GM21576 (cell line): Measurements from ENCODE around the gene CPT1A.
"Not testable (repeated sequence)": the region's sequence is repeated elsewhere in the genome, so short reads cannot be mapped to it uniquely, and the experiment has no call there.

Experiments used
- ATAC-seq: cut with Tn5 transposase; IDR thresholded peaks from one replicate; pipeline ENCODE4 v1.9.1; 2021; ENCODE audit warnings: mild to moderate bottlenecking, moderate library complexity; ENCODE audit not compliant: unreplicated experiment

The CPT1A gene

DNA sequence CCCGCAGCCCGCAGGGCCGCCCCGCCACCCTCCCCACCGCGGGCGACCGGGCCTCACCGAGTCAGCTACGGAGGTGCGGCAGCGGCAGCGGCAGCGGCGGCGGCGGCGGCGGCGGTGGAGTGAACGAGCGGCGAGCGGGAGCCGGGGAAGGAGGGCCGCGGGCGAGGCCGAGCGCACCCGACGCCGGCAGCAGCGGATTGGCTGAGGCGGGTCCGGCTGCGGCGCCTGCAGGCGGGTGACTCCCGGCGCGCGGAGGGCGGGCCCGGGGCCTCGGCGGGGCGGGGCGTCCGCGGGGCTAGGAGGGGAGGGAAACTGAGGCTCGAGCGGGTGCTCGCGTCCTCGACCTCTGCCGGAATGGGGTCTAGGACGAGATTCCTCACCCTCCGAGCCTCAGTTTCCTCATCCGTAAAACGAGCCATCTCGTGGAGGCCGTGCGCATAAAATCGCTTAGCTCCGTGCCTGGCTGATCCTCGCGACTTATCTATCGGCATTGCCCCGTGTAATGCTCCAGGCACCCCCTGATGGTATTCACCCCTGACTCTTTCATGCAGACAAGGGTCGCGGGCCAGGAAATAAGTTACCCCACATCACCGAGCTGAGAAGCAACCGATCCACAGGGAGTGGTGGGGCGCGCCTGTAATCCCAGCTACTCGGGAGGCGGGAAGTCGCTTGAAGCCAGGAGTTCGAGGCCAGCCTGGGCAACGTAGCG is at the start of gene CPT1A:
Gene CPT1A (minus strand): TSS at position 199 of the 709 bp plus-strand sequence. CDS start 26,442 bp downstream, outside the sequence.
- ATAC-seq: no peak

DNA sequence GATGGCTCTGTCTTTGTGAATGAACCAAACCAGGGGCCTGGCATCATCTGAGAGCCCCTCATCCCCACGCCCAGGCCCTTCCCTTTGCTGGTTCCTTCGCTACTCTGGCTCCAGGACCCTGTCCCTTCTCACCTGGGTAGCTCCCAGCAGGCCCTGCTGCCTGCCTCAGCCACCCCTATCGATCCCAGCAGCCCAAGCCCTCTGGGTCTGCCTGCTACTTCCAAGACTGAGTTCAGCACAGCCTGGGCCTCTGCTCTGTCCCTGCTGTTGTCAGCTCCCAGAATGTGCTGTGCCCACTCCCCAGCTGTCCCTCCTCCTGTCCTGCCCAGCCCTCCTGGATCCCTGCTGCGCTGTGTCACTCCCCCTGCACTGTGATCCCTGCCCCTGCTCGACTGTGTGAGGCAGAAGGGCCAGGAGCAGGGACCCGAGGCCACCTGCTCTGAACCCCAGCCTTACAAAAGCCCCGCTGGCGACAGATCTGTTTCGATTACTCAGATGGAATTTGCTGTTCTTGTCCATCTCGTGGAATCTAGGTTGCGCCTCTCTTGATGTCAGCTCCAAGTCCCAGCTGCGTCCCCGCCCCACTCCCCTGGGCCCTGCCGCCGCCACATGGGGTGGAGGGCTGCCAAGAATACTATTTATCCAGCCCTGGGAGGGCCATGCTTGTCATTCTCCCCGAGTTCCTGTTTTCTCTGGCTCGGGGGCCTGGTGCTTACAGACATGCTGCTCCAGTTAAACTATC is 48.9 kb upstream of the CPT1A start:
- ATAC-seq: no peak

DNA sequence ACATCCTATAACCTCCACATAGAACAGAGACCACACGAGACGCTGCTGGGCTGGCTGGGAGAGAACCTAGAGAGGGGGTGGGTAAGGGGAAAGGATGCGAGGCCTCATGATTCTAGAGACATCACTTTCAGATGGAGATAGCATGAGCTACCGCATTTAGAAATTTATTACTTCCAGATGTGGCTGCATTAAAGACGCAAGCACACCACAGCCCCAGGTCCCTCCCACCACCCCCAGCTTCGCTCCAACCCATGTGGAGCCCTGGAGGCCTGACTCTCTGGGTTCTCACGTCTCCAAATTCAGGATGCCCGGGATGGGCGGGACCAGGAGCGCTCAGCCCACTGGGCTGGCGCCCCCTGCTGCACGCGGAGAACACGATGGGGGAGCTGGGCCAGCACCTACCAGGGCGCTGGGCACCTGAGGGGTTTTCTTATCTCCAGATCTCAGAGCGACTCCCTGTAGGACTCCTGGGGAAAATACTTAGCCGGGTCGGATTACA is 48.3 kb upstream of the CPT1A start:
- no peak for ATAC-seq

DNA sequence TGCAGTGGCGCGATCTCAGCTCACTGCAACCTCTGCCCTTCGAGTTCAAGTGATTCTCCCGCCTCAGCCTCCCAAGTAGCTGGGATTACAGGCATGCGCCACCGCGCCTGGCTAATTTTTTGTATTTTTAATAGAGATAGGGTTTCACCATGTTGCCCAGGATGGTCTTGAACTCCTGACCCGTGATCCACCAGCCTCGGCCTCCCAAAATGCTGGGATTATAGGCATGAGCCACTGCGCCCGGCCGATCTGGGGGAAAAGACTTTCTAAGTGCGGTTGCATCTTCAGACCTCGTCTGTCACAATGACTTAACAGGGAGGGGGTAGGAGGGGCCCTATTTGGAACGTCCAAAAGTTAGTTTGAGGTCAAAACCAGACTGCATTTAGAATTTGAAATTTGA is 43.1 kb upstream of the CPT1A start:
- ATAC-seq: not testable (repeated sequence)

DNA sequence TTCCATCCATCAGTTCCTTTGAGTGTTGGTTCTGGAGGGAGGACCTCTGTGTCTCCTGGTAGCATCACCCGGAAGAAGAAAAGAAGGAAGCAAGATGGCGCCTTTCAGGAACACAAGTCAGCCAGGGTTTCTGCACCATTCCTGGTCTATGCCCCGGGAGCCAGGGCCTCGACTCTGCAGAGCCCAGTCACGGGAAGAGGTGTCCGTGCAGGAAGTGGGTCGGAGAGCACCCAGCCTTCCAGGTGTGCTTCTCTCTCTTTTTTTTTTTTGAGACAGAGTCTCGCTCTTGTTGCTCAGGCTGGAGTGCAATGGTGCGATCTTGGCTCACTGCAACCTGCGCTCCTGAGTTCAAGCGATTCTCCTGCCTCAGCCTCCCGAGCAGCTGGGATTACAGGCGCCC is 40.7 kb upstream of the CPT1A start:
- ATAC-seq: no peak

DNA sequence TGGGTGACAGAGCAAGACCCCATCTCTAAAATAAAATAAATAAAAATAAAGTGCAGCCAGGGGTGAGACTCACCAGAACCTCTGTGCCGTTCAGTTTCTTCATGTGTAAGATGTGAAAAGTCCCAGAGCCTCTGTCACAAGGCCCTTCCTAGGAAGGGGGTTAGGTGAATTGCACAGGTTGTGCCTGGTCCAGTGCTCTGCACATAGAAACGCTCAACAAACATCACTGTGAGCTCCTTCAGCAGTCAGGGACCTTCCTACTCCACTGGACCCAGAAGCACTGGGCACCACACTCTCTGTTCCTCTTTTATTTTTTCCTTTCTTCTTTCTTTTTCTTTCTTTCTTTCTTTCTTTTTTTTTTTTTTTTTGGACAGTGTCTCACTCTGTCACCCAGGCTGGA is 39.6 kb upstream of the CPT1A start:
- no peak for ATAC-seq

DNA sequence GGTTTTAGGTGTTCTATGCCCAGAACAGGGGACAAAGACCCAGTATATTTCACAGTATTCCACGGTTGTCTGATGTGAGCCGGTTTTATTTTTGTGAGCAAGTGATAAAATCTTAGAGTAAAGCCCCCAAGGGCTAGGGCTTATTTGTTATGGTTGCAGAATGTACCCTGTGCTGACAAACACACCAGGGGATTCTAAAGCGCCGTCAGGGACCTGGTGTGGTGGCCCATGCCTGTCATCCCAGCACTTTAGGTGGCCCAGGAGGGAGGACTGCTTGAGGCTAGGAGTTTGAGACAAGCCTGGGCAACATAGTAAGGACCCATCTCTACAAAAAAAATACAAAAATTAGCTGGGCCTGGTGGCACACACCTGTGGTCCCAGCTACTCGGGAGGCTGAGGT is 39.1 kb upstream of the CPT1A start:
- ATAC-seq: no peak

DNA sequence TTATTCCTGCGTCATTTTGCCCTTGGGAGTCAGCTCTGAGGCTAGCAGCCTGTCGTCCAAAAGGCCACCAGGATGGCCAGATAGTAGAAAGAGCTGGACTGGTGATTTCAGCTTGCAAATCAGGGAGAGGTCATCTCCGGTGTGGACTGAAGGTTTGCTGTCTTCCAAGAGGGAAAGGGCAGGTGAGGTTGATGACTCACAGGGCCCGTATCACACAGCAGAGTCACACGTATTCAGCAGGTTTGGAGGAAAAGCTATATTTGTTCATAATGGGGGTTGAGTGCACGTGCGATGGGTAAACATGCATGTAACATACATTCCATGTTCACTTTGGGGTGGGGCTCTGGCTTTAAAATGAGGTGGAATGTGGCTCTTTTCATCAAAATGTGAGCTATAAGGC is 36.3 kb upstream of the CPT1A start:
- no peak for ATAC-seq

DNA sequence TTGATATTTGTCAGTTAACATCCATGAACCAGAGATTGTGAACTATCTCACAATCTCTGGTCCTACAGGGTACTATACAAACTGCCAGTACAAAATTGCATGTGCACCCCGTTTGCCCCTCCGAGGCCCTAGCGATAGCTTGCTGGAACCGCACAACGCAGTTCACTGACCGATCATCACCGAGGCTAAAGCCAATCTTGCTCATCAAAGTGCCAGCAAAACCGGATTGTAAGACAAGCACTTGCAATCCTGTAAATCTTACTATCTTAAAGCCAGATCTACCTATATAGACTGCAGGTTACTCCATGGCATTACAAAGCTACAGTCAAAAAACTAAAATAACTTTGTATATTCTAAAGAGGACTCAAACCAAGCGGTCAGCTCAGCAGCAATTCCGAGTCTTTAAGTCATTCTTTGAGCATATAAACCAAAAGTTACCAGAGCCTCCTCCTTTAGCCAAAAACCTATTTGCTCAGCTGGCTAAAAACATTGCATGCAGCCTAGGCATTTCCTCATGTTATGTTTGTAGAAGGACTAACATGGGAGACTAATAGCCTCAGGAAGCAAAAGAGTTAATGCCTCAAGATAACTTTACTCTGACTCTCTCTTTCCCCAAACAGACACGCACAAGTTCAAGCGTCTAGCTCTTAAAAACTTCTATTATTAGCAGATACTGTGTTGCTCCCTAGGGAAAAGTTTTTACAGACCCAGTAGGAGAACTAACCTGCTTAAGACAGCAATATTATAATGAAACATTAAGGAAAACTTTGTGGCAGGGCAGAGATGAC is 30.7 kb upstream of the CPT1A start:
- no peak for ATAC-seq

DNA sequence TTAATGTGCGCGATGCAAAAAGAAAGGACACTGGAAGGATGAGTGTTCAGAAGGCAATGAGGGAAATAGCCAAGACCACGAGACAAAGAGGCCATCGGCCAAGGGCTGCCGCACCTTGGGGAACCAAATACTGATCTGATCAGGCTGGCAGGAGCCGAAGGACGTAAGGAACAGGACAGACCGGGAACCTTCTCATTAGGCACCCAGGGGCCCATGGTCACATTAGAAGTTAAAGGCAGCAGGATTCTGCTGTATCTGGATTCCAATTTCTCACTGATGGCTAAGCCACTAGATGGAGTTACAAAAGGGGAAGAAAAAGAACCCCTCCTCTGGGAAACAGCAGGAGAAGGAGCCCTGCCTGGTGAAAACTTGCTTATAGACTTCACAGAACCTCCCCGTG is 28.8 kb upstream of the CPT1A start:
- no peak for ATAC-seq

DNA sequence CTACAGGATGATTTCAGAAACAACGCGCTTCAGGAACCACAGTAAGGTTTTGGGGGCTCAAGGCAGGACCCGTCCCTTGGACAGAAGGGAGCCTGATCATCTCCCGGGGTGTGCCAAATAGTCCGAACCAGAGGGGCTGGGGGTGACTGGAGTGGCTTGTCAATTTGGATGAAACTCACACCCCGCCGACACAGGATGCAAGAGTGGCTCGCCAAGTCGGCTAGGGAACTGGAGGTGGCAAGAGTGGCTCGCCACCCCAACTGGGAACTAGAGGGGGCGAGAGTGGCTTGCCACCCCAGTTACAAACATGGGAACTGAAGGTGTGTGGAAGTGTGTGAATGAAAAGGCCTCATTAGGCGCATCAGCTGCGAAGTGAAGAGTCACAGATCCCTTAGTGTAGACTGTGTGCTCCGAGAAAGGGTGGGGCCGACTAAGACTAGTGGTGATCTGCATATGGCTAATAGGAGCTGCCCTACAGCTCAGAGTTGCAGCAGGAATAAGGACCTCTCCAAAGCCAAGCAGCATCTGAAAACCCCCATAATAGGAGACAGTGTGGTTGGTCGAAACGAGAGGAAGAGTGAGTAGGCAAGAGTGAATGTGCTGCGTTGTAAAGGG is 26.6 kb upstream of the CPT1A start:
- no peak for ATAC-seq

DNA sequence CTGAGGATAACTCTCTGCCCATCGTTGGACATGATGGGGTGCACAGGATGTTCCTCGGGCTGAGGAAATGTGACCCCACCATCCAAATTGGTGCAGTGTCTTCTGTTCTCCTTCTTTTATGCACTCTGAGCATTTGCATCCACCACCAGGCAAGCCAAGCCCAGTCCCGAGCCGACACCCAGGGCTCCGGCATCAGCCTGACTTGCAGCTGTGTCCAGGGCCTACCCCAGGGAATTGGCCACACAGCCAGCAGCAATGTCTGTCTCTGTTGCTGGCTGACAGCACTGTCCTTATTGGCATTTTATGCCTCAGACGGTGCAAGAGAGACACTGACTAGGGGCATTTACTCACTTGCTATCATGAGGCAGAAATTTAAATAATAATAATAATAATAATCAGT is 25.4 kb upstream of the CPT1A start:
- no peak for ATAC-seq

DNA sequence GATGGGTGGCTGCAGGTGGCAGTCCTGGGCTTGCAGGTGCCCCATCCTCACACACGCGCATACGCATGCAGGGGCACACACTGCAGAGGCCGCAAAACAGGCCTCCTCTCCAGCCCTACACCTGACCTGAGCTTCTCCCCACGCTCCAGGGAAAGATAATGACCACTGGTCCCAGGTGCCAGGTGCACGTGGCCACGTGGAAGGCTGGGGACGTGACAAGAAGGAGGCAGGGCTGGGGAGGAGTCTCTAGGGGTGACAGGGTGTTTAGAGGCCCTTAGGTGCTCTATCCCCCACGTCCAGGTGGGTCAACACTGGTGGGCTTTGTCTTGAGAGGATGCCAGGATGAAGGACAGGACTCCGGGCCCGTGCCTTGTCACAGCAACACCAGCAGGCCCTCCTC is 23.5 kb upstream of the CPT1A start:
- ATAC-seq: no peak

DNA sequence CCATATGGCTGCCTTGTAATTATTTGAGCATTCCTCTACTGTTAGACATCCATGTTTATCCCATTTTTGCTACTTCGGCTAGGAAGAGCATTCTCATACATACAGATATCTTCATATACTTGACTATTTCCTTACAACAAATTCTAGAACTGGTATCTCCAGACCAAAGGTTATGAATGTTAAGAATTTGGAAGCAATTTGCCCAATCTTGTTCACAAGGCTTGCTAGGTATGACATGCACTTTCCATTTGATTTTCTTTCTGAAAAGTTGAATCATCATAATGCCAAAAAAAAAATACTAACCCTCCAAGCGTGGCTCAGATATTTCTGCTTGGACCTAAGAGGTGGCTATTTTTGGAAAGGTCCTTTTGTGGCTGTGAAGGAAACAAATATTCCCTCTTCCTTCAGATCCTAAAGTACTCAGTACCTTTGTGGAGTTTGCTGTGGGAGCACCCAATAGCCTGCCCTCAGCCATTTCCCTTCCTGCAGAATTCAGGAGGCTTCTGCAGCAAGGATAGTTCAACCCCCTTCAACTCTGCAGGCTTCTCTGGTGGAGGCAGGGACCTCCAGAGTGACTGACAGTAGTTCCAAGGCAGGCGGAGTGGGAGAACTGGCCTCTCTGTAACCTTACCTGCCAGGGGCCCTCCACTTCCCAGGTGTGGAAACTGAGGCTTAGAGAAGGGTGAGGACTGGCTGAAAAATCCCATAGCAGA is 22.0 kb upstream of the CPT1A start:
- no peak for ATAC-seq

DNA sequence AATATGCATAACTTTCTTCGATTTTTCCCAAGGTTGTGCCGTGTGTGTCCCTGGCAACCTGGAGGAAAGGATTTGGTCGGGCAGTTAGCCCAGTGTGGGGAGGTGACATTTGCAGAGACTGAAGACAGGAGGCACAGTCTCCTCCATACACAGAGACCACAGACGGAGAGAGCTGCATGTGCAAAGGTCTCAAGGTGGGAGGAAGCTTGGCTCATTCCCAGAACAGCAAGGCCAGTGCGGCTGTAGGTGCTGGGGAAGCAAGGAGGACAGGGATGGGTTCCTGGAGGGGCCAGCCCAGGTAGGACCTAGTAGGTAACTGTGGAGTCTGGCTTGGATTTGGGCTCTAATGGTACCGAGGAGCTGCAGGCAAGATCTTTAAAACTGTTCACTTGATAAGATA is 20.7 kb upstream of the CPT1A start:
- ATAC-seq: no peak

DNA sequence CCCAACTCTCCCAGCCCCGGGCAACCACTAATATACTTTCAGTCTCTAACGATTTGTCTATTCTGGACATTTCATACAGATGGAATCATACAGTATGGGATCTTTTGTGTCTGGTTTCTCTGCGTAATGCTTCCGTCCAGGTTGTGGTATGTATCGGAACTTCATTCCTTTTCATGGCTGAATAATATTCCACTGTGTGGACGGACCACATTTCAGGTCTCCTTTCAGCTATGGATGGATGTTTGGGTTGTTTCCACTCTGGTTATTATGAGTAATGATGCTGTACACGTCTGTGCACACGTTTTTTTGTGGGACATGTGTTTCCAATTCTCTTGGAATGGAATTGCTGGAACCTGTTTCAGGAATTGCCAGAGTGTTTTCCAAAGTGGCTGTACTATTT is 17.4 kb upstream of the CPT1A start:
- no peak for ATAC-seq

DNA sequence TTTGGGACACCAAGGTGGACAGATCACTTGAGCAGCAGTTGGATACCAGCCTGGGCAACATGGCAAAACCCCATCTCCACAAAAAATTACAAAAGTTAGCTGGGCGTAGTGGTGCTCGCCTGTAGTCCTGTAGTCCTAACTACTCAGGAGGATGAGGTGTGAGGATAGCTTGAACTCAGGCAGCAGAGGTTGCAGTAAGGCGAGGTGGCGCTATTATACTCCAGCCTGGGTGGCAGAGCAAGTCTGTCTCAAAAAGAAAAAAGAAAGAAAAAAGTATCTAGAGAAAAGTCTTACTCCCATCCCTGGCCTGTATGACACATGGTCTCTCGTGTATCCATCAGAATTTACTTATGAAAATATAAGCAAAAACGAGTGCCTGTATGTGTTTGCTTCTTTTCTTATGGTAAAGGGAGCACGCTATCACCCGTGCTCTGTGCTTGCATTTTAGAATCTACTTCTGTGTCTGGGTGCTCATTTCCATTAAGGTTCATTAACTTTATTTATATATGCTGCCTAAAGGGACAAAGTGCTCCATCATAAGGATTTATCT is 15.4 kb upstream of the CPT1A start:
- no peak for ATAC-seq

DNA sequence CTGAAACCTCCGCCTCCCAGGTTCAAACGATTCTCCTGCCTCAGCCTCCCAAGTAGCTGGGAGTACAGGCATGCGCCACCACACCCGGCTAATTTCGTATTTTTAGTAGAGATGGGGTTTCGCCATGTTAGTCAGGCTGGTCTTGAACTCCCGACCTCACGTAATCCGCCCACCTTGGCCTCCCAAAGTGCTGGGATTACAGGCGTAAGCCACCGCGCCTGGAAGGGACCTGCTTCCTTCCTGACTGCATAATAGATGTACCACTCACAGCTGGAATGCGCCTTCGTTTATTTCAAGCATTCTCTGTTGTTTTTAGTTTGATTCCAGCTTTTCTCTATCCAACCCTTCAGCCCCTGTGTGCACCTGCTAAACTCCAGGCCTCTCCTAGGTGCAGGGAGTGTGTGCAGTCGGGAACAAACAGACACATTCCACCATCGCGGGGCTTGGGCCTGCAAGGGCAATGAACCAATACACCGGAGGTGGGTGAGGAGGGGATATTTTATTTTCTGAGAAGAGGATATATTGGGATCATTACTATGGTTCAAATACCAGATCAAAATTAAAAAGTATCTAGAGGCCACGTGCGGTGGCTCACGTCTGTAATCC is 14.8 kb upstream of the CPT1A start:
- ATAC-seq: not testable (repeated sequence)

DNA sequence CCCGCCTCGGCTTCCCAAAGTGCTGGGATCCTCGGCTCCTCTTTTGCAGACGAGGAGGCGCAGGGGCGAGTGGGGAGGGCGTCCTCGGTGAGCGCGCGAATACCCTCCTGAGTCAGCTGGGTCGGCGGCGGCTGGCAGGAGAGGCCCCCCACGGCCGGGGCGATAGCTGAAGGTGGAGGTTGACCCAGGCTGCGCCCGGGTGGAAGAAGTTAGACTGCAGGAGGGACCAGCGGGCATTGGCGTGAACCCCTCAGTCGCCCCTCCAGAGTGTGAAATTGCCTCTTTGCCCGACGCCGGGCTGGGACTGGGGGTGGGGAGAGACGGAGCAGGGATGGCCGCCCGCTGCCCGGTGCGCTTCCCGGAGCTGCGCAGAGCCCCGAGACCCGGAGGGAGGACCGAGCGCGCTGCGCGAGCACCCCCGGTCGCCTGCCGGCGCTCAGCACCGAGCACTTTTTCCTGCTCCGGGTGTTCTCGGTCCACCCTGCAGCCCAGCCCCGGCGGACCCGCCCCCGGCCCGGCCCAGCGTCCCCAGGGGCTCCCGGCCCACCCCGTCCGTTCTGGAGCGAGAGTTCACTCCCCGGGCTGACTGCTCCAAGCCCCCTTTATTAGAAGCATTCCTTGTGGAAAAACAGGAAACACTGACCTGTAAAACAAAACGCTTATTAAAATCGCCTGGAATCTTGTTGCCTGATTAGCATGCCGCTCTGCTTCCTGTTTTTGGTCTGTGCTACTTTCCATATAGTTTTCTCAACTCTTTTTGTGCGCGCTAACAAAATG is 13.7 kb upstream of the CPT1A start:
- ATAC-seq: no peak
